Stimulated activated CD4-positive, alpha-beta T cell treated with anti-CD3 and anti-CD28 coated beads, Interleukin-15, amount 100 ng/mL, for 24 hours (primary cell): Measurements from ENCODE around the gene CD2AP.

Experiments
- DNase-seq: peaks from one replicate; pipeline ENCODE4 v3.0.0-alpha.2; 2020

Gene CD2AP

DNA sequence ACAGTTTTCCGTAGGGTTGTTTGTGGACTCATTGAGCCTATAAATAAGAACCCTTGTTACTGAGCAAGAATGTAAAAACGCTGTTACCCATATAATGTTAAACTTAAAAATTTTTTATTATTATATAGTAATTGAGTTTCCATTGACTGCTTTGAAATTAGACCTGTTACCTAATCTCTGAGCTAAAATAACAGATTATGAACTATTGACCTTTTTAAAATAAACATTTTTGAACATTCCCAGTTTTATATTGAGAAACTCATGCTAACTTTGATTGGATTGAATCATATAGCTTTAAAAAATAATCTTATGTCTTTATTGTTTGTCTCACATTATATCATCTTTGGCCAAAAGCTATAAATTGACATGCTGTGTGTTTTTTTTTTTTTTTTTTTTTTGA, 95.5 kb downstream of the CD2AP start:
- DNase-seq = no peak

DNA sequence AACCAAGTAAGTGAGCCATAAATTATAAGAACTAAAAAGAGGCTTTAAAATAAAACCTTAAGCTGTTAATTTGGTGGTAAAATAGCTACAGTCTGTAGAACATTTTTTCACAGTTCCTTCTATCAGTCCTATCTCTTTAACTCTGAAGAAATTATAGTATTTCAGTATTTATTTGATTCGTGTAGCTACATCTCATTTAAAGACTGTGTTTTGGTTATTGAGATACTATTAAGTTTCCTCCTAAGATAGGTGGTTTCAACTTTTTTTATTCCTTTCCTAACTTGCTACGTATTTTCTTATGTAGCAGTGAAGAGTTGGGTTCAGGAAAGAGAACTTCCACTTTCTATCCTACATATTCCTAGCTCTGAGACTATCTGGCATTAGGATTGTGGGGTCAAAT, 97.2 kb downstream of the CD2AP start:
- DNase-seq = no peak

DNA sequence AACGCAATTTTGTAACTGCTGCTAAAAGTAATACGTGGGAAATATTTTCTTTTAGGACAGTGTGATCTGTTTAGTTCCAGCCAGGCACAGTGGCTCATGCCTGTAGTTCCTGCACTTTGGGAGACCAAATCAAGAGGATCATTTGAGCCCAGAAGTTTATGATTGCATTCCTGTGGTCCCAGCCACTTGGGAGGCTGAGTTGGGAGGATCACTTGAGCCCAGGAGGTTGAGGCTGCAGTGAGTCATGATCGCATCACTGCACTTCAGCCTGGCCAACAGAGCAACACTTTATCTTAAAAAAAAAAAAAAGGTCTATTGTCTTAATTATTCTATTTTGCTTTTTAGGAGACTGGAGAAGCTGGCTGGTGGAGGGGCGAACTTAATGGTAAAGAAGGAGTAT, 101.5 kb downstream of the CD2AP start:
- no peak for DNase-seq

DNA sequence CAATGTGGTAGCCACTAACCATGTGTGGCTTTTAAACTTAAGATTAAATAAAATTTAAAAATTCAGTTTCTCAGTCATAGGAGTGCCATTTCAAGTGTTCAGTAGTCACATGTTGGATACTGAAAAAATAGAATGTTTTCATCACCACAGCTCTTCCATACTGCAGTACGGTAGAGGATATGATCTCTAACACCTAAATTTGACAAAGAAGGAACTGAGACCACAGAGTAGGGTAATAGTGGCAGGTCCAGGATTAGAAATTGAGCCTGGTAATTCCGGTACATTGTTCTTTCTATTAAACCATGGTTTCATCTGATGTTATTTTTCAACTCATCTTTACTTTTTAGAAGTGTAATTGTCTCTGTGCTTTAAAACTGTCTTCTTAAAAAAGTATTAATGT, 104.0 kb downstream of the CD2AP start:
- DNase-seq = no peak

DNA sequence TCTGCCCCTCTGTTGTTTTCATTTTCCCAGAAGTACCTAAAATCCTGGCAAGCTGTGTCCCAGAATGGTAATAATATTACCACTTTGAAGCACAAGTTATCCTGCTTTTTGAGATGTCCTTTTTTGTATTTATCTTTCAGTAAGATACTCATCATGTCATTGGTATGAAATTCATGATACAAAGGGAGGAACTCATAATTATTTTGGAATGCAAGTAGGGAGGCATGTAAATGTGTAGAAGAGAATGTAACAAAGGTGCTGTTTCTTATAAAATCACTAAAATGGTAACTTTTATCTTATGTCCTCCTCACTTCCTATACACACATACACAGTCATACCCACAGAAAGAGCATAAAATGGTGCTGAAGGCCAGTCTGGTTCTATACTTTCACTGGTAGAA, 109.9 kb downstream of the CD2AP start:
- no peak for DNase-seq

DNA sequence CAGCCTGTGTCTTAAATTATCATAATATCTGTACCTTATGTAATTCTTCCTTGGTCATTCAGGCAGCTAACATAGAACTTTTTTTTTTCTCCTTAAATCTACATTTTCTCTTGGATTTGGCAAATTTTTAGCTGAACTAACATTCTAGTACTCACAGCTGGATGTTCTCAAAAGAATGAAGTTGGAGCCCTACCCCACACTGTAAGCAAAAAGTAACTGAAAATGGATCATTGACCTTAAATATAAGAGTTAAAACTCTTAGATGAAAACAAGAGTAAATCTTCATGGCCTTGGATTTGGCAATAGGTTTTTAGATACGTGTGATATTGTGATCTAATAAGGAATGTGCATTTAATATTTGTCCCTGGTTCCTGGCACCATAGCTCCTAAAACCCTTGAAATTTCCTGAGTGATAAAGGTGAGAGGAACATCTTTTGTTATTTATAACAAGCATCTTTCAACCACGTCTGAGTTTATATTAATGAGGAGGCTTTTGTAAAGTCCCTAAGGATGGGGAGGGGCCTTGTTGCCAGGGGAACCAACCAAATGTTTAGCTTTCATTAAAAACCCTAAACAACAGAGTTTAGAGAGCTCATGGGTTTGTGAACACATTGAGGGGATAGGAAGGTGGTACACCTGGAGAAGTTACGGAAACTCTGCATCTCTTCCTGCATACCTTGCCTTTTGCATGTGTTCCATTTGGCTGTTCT, 114.7 kb downstream of the CD2AP start:
- no peak for DNase-seq

DNA sequence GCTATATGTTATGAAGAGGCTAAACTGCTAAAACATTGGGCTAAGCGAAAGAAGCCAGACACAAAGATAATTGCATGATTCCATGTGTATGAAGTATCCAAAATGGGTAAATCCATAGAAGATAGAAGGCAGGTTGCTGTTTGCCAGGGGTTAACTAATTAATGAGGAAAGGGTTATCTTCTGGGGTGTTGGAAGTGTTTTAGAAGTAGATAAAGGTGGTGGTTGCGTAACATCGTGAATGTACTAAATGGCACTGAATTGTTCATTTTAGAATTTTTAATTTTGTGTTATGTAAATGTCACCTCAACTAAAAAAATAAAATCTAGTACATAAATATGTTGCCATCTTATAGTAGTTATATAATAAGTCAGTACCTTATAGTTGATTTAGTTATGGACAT, 116.4 kb downstream of the CD2AP start:
- DNase-seq = no peak

DNA sequence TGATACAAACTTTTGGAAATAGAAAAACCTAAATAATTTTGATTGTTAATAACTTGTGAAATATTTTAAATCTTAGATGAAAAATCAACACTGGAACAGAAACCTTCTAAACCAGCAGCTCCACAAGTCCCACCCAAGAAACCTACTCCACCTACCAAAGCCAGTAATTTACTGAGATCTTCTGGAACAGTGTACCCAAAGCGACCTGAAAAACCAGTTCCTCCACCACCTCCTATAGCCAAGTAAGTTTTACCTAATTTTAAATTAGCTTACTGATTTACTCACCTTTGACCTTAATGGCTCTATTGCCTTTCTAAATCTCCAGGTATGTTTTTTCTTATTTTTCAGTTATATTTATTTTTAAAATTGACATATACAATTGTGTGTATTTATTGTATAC, 118.2 kb downstream of the CD2AP start:
- no peak for DNase-seq

DNA sequence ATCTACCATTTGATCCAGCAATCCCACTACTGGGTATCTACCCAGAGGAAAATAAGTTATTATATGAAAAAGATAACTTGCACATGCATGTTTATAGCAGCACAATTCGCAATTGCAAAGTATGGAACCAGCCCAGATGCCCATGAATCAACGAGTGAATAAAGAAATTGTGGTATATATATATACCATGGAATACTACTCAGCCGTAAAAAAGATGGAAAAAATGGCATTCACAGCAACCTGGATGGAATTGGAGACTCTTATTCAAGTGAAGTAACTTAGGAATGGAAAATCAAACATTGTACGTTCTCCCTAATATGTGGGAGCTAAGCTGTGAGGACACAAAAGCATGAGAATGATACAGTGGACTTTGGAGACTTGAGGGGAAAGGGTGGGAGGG, 120.8 kb downstream of the CD2AP start:
- DNase-seq = no peak

DNA sequence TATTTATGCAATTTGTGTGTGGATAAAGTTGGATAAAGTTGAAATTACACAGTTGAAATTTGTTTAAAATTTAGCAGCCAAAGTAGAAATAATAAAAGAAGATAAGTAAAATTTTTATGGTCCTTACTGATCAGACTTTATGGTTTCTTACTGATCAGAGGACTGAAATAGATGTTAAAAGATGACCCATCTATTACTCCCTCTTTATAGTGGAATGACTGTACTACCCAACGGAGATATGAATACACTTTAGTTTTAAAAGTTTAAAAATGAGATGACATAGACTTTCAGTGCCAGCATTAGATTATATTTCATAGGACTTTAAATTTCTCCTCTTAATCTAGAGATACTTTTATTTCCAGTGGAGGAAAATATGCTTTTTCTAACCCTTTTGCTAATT, 121.9 kb downstream of the CD2AP start:
- DNase-seq = no peak

DNA sequence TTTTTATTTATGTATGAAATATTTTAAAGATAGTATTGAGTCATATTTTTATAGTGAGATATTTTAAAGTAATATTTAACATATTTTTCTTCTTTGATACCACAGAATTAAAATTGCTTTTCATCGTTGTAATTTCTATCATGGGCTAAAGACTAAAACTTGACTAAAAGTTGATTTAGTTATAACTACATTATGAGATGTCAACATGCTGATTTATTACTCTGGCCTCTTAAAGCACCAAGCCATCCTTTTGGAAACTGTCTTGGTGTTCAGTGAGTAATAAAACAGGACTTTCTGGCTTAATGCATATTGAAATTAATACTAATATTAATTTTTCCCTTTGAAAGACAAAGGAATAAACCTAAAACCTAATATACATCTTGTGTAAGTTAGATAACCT, 125.6 kb downstream of the CD2AP start:
- no peak for DNase-seq

DNA sequence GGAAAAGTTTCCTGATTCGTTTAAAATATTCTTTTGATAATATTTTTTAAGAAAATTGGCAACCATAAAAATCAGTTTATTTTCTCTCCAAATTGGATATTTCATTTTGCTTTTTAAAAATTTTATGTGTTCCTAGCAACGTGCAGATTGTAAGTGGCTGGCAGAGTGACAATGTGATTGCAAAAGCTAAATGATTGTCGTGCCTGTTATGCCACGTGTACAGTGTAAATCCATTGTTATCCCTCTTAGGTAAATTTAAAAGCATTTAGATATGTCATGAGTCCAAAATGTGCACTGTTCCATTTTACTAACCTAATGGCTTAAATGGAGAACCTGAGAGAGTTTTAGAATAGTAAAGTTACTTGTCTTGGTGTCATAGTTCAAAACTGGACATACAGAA, 126.4 kb downstream of the CD2AP start:
- no peak for DNase-seq

DNA sequence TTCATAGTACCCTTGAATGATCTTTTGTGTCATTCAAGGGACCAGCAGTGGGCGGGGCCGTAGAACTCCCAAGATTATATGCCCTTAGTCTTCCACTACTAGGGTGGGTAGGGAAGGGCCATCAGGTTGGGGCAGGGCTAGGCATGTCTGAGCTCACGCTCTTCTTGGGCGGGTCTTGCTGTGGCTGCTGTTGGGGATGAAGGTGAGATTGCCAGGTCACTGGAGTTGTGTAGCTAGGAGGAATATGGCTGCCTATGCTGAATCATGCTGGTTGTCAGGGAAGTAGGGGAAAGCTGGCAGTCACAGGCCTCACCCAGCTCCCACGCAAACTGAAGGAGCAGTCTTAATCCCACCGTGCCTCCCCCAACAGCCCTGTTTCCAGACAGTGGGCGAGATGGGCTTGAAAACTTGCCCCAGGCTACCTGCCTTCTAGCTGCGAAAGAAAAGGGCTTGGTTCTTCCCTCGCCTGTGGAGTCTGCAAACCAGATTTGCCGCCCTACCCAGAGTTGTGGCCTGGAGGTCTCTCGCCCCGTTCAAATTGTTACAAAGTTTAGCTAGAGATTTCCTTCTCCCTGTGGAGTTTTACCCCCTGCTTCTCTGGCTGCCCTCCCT, 144.4 kb downstream of the CD2AP start:
- no peak for DNase-seq

DNA sequence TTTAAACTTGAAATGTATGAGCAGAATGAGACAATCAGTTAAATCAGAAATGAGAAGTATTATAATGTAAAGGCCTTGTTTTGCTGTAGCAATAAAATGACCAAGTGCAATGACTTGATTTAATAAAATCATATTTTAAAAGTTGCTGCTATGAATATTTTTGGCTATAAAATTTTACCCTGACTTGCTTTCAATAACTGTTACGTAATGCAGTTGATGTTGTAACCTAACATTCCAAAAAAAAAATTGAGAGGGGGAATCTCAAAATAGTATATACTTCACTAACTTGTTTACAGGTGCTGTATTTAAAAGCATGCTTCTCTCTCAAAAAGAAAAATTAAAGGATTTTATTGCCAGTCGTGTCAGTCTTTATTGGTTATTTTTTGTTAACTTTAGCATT, 149.2 kb downstream of the CD2AP start:
- no peak for DNase-seq

DNA sequence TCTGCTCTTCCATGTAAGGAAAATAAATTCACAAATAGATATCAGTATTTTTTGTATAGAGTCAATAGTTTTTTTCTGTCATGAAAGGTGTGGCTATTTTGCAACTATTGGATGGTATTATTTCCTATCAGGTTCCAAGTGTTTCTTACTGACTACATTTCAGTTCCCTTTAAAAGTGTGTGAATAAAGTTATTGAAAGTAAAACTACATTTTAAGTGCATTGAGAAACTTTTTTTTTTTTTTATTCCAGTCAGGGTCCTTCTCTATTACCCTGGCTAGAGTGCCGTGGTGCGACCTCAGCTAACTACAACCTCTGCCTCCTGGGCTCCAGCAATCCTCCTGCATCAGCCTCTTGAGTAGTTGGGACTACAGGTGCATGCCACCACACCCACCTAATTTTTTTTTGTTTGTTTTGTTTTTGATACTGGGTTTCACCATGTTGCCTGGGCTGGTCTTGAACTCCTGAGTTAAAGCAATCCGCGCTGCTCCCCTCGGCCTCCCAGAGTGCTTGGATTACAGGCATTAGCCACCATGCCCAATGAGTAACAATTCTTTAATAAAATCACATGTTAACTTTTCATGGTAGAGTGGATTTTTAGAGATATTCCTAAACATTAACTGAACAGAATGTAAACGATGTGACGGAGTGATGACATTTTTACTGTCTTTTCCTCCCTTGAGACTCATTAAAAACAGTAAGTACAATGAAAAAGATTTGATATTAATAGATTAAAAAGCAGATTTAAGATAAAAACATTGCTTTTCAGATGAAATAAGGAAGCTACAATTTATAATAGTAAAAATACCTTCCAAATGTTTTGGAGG, 151.1 kb downstream of the CD2AP start:
- DNase-seq = no peak

DNA sequence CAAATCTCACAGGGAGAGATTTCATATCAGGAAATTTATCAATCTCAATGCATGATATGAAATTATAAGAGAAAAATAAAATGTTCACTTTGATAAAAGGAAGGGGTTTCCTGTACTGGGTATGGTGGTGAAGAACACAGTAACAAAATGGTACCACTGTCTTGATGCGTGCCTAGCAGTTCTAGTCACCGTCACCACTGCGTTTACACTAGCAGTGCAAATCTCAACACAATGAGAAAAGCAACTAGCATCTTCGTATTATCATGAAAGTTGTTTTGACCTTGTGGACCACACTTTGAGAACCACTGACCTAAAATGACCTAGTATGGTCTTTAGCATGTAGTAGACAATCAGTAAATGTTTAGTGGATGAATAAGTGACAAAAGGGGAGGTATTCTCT, 152.4 kb downstream of the CD2AP start:
- DNase-seq = no peak

DNA sequence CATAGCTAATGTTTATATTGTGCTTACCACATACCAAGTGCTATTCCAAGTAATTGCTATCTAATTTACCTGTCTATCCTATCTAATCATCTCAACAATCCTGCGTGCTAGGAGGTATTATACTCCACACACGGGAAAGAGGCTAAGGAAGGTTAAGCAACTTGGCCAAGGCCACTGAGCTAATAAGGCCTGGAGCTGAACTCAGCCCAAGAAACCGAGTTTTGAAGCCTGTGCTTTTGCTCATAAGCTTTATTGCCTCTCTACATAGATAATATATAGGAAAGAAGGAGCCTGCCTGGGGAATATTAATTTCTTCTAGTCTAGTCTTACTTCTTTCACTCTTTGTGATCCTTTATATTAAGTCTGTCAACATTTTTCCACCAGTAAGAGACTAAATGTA, 153.0 kb downstream of the CD2AP start:
- DNase-seq = no peak

DNA sequence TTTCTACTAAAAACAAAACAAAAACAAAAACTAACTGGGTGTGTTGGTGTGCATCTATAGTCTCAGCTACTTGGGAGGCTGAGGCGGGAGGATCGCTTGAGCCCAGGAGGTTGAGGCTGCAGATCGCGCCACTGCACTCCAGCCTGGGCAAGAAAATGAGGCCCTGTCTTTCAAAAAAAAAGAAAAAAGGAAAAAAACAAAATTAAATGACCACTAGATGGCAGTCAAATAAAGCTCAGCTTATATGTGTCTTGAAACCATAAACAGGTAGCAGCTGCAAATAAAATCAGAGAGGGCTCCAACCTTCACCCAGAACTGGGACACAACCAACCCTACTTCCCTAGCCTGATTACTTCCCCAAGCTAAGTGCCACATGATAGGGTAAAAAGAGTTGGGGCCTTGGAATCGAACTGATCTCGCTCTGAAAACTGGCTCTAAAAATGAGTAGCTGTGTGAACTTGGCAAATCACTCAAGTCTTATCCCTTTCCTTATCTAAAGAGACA, 153.7 kb downstream of the CD2AP start:
- DNase-seq = no peak

DNA sequence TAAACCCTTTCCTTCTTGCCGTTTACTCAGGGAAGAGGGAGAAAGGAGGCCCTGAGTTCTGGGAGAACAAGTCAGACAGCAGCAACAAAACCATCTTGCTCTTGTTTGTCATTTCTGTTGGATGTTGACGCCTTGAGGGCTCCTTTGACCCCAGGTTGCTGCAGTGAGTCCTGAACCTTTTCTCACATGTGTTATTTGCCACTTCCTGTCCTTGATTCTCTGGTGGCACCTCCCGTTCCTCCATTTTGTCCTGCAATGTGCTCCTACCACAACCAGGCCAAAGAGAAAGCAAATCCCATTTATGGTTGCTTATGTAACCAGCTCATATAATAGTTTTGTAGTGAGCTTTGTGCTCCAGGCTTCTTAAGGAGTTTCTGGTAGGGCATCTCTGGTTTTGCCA, 154.2 kb downstream of the CD2AP start:
- DNase-seq = no peak

DNA sequence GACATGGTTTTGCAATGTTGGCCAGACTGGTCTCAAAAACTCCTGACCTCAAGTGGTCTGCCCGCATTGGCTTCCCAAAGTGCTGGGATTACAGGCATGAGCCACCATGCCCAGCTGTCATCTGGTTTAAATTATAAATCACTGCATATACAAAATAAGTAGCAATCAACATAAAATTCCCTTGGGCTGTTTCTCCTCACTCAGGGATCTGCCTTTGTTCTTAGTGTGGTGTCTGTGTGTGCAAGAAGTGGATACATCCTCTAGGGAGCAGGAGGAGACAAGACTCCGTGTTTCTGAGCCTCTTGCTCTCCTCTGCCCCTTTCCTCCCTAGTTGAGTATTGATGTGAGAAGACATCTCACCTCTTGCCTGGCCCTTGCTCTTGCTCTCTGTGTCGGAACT, 155.6 kb downstream of the CD2AP start:
- no peak for DNase-seq

DNA sequence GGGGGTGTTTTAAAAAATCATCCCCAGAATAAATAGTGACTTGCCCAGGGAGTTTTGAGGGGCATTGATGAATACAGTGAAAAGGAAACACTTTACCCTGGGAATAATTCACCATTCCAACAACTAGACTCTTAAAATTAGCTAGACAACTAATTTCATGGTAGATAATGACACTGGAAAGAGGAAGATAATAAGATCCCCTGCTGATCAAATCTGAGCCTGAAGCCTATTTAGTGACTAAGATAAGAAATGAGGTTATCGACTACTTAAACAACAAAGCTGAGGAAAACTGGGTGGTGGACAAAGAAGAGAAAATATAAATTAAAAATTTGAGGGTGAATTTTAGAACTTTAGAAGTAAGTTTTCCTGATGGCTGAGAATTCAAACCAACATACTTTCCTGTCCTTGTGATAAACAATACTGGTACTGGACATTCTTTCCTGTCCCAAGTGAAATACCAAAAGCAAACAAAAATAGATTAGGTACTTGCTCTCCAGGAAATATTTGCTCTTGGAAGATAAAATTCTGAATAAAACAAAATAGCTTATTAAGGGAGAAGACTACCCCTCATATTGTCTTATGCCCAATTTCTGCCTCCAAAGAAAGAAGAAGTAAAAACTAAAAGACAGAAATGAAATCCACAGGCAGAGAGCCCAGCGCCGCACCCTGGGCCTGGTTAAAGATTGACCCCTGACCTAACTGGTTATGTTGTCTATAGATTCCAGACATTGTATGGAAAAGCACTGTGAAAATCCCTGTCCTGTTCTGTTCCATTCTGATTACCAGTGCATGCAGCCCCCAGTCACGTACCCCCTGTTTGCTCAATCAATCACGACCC, 156.8 kb downstream of the CD2AP start:
- DNase-seq = no peak

DNA sequence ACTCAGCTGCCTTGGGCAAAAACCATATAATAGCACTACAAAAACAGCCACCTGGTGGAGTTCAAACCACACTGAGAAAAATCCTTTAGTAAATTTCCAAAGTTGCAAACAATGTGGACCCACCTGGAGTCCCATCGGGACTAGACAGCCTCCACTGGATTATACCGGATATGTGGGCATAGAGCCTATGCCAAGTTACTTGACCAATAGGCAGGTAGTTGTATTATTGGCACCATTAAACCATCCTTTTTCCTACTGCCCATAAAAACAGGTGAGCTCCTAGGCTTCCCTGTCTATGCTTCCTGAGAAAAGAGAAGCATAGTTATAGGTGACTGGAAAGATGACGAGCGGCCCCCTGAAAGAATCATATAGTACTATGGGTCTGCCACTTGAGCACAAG, 169.1 kb downstream of the CD2AP start:
- DNase-seq = no peak

DNA sequence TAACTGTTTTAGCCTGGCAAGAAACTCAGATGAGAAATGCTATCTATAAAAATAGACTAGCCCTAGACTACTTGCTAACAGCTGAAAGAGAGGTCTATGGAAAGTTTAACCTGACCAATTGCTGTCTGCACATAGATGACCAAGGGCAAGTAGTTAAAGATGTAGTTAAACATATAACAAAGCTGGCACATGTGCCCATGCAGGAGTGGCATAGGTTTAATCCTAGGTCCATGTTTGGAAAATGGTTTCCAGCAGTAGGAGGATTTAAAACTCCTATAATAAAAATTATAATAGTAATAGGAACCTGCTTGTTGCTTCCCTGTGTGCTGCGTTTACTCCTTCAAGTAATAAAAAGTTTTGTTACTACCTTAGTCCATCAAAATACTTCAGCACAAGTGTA, 169.6 kb downstream of the CD2AP start:
- DNase-seq = no peak
